Measurements from ENCODE around the gene ZNF200. TPM values are rescaled to one million over a fixed set of nuclear protein-coding genes. Genes with fewer than 3 reads are reported as not detected.

ZNF200 gene
- total RNA-seq, 1 donor from 2014 or later, result 12.4 TPM

DNA sequence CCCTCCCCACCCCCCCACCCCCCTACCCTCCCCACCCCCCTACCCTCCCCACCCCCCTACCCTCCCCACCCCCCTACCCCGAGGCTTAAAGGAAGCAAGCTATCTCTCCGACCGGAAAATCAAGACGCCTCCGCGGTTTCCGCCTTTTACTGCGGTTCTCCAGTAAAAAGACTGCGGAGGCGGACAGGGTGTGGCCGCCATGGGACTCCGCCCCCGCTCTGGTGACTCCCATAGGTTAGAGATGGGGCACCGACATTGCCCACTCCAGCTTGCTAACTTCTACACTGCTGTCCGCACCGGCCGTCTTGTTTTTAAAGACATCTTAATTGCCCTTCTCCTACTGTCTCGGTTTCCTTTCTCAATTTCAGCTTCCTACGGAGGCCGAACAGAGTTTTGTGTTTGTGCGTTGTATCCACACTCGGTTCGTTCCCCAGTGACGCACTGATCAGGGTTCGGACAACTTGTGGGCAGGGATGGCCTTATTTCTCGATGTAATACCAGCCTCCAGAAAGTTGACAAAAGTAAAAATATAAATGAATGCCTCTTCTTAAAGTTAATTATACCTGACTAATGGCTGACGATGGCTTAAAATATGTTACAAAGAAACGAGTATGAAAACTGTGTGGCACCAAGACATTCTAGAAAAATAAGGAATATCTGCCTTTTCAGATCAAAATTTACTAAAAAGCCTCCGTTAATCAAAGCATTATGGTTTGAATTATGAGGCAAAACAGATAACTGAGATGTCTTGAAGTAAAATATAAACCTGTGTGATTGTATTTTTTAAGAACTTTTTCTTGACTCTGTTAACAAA is 1.1 kb upstream of the ZNF200 start:
- H3K4me1 Mint-ChIP-seq (ENCODE audit: unreplicated experiment), result no peaks in the 10 kb centered on the region
- DNase-seq (ENCODE audit: extremely low spot score, unreplicated experiment), result no peak

DNA sequence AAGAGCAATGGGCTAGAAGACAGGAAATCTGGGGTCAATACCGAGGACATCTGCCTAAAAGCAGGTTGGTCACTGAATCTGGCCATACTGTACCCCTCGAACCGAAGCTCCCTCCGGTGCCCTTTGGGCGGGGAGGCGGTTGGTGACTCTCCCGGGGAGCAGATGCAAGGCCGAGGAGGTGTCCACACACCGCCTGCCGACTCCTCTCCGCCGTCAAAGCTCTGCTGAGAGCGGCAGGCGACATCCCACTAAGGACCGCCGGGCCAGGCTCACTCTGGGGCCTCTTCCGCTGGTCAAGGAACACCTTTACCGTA is 458 bp downstream of the ZNF200 start:
- Mint-ChIP-seq H3K4me1 (ENCODE audit: unreplicated experiment) (no peaks in the 10 kb centered on the region), H3K4me3 (peak overlapping the region; percentile 98), H3K9me3 (peaks cover 11% of the 10 kb centered on the region), H3K36me3 (peaks cover 33% of the 10 kb centered on the region), H3K27me3 (no peaks in the 10 kb centered on the region), H3K27ac (peak overlapping the region; percentile 94)
- TF ChIP-seq, protein P1, sequence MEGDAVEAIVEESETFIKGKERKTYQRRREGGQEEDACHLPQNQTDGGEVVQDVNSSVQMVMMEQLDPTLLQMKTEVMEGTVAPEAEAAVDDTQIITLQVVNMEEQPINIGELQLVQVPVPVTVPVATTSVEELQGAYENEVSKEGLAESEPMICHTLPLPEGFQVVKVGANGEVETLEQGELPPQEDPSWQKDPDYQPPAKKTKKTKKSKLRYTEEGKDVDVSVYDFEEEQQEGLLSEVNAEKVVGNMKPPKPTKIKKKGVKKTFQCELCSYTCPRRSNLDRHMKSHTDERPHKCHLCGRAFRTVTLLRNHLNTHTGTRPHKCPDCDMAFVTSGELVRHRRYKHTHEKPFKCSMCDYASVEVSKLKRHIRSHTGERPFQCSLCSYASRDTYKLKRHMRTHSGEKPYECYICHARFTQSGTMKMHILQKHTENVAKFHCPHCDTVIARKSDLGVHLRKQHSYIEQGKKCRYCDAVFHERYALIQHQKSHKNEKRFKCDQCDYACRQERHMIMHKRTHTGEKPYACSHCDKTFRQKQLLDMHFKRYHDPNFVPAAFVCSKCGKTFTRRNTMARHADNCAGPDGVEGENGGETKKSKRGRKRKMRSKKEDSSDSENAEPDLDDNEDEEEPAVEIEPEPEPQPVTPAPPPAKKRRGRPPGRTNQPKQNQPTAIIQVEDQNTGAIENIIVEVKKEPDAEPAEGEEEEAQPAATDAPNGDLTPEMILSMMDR (conservative IDR thresholded peaks at IDR 0.05), result no peak
- no peak for DNase-seq (ENCODE audit: extremely low spot score, unreplicated experiment)

More for the DNA sequence above, 1.1 kb upstream of the ZNF200 start:
- TF ChIP-seq, protein P1 (conservative IDR thresholded peaks at IDR 0.05), result no peak
- H3K27me3 Mint-ChIP-seq, result peaks cover 6% of the 10 kb centered on the region
- H3K4me3 Mint-ChIP-seq, result peak overlapping the region; percentile 78
- H3K27ac Mint-ChIP-seq, result no peak overlapping the region
- H3K36me3 Mint-ChIP-seq, result peaks cover 21% of the 10 kb centered on the region
- H3K9me3 Mint-ChIP-seq, result peaks cover 6% of the 10 kb centered on the region

GRCh38 chr16:3223913-3224515 is 10.9 kb downstream of the ZNF200 start:
- Mint-ChIP-seq H3K9me3 (peaks cover 21% of the 10 kb centered on the region), H3K4me3 (no peak overlapping the region), H3K27me3 (no peaks in the 10 kb centered on the region), H3K36me3 (peaks cover 66% of the 10 kb centered on the region), H3K27ac (no peak overlapping the region), H3K4me1 (ENCODE audit: unreplicated experiment) (no peaks in the 10 kb centered on the region)
- DNase-seq (ENCODE audit: extremely low spot score, unreplicated experiment), result no peak
- TF ChIP-seq, protein P1 (conservative IDR thresholded peaks at IDR 0.05), result no peak

- Mint-ChIP-seq H3K4me3 (no peak overlapping the region), H3K36me3 (peaks cover 40% of the 10 kb centered on the region), H3K9me3 (peaks cover 17% of the 10 kb centered on the region), H3K27me3 (peaks cover 7% of the 10 kb centered on the region), H3K27ac (no peak overlapping the region), H3K4me1 (ENCODE audit: unreplicated experiment) (no peaks in the 10 kb centered on the region)
- DNase-seq (ENCODE audit: extremely low spot score, unreplicated experiment), result no peak
- TF ChIP-seq, protein P1 (conservative IDR thresholded peaks at IDR 0.05), result no peak
Observed at GRCh38 chr16:3220839-3221238, 14.1 kb downstream of the ZNF200 start.

- Mint-ChIP-seq H3K9me3 (no peaks in the 10 kb centered on the region), H3K36me3 (no peaks in the 10 kb centered on the region), H3K4me3 (no peak overlapping the region), H3K27me3 (peaks cover 14% of the 10 kb centered on the region), H3K4me1 (ENCODE audit: unreplicated experiment) (no peaks in the 10 kb centered on the region), H3K27ac (no peak overlapping the region)
- no peak for DNase-seq (ENCODE audit: extremely low spot score, unreplicated experiment)
- TF ChIP-seq, protein P1 (conservative IDR thresholded peaks at IDR 0.05), result no peak
Observed at GRCh38 chr16:3216263-3216640, 18.7 kb downstream of the ZNF200 start.
